GM18507 (cell line): ENCODE results near the gene SLC27A4.

Experiments
- DNase-seq: peaks from one replicate; pipeline ENCODE4 v3.0.0; 2011; ENCODE audit warnings: low read depth; ENCODE audit not compliant: insufficient read length; ENCODE audit errors: extremely low spot score
- FAIRE-seq: peaks from 2 replicates; lab custom pipeline; 2011; peaks lifted over from hg19 to GRCh38; lab: Jason Lieb, UNC

Gene SLC27A4

DNA sequence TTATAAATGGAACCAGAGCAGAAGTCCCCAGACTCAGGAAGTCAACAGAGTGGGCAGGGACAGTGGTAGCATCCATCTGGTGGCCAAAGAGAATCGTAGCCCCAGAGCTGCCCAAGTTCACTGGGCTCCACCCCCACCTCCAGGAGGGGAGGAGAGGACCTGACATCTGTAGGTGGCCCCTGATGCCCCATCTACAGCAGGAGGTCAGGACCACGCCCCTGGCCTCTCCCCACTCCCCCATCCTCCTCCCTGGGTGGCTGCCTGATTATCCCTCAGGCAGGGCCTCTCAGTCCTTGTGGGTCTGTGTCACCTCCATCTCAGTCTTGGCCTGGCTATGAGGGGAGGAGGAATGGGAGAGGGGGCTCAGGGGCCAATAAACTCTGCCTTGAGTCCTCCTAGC lies 20.5 kb downstream of the SLC27A4 start:
- no peak for FAIRE-seq
- no peak for DNase-seq

DNA sequence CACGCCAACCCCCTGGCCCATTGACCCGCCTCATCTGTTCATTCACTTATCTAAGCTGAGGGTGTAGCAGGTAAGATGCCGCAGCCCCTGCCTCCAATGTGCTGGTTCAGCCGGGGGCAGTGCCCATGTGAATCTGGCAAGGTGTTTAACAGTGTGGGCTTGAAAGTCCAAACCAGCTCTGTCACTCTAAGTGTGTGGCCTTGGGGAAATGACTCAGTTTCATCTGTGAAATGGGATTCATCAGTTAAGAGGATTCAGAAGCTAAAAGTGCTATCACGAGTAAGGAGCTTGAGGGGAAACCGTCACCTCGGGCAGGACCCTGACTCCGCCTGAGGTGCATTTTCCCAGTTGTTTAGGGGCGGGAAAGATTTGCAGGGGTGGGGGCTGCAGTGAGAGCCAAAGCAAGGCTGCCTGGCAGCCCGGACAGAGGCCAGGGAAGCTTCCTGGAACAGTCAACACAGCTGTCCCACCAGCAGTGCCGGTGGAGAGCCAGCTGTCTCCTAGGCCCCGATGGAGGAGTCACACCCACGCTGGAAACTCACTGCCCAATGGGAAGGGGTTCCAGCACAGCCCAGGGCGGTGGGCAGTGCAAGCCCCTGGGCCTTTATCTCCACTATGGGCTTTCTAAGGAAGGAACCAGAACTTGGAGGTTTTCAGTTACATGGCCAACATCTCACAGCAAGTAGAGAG lies 21.1 kb downstream of the SLC27A4 start:
- DNase-seq (no peak), FAIRE-seq (no peak)

DNA sequence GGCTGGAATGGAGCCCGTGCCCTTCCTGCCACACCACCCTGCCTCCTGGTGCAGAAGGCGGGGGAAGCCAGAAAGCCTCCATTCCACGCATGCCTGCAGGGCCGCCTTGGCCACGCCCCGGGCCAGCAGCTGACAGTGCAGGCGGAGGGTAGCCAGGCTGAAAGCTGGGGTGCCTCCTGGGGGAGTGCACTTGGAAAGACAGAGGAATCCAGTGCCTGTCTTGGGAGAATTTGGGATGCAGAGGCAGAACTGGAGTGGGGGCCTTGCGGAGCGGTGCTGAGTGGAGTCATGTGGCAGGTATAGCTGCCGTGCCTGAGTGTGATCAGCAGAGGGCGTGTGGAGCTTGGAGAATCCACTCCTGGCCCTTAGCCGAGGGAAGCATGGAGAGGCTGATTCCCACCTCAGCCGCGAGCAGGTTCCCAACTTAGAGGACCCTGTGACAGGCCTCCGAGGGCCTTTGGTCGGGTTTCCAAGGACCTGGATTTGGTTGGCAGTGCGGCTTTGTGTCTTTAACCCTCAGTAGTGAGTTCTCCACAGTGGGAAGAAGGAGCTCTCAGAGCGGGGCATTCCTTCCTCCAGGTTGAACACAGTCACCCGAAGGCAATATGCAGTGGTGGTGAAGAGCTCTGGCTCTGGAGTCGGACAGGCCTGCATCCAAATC lies 21.8 kb downstream of the SLC27A4 start:
- FAIRE-seq (peak; percentile 64), DNase-seq (peak; percentile 61)

DNA sequence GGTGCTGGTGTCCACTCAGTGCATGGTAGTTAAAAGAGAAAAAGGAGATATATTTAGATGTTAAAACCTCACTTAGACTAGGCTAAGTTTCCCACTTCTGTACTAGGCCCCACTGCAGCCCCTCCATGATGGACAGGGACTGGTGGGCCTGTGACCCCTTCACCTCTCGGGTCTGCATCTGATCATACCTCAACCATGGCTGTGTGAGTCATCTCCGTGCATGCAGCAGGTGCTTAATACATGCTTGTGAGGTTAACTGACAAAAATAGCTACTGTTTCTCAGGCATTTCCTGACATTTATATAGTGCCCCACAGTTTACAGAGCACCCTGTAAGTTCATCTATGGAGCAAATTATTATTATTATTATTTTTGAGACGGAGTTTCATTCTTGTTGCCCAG lies 22.4 kb downstream of the SLC27A4 start:
- FAIRE-seq, result no peak
- no peak for DNase-seq

- FAIRE-seq (no peak), DNase-seq (no peak)
Measured at GRCh38 chr9:128365525-128365924, 25.2 kb downstream of the SLC27A4 start.

DNA sequence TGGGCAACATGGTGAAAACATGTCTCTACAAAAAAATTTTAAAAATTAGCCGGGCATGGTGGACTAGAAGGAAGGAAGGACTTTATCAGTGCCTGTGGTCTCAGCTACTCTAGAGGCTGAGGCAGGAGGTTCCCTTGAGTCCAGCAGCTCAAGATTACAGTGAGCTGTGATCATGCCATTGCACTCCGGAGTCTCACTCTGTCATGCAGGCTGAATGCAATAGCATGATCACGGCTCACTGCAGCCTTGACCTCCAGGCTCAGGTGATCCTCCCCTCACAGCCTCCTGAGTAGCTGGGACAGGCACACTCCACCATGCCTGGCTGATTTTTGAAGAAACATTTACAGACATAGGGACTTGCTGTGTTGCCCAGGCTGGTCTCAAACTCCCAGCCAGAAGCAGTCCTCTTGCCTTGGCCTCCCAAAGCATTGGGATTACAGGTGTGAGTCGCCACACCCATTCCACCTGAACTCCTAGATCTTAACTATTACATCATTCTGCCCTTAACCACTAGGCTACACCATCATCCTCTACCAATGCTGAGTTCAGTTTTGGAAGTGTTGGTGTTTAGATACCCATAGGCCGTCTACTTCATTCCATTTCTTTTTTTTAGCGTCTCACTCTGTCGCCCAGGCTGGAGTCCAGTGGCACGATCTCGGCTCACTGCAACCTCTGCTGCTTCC lies 28.8 kb downstream of the SLC27A4 start:
- DNase-seq, result no peak
- FAIRE-seq, result no peak

DNA sequence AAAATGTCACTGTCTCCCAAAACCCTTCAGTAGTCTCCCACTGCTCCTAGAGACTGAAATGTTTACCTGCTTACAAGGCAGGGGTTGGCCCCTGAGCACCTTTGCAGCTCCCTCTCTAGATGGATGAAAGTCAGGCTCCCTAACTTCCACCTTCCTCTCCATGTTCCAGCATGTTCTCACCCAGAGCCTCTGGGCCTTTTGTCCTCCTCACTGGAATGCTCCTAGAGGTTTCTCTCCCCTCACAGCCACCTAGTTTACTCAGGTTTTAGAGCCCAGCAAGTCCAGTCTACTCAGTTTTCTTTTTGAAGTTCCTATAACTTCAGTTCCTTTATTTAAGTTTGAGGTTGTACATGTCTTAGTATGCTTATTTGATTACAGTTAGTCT lies 30.0 kb downstream of the SLC27A4 start:
- no peak for FAIRE-seq
- no peak for DNase-seq

DNA sequence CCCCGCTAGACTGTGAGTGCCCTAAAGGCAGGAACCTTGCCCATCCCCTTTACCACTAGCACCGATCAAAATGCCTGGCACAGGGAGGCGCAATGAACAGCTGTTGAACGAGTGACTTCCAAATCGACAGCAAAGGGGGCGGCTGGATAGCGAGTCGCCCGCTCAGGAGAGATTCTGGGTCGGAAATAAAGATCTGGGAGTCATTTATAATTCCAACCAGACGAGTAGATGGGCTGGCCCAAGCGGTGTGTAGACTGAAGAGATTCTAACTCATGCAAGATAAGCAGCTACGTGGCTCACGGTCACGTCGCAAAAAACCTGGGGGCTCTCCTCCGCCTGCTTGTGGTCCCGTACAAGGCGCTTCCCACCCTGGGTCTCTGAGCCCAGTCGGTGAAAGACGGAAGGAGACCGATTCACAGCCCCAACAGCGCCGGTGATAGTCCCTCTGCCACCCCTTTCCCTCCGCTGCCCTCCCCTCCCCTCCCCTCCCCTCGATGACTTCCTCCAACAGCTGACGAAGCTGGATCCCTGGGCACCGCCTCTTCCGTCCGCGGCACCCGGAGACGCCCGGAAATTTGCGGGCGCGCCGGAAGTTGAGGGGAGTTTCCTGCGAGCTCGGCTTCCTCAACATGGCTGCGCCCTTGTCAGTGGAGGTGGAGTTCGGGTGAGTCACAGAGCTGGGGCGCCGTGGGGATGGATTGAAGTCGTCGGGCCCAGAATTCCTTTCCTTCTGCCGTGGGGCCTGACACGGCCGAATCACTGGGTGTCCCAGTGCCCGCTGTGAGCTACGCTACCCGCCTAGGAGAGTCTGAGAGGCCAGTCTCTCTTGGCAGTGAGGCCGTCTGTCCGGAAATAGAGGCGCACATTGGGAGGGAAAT lies 30.7 kb downstream of the SLC27A4 start, which contains the start of gene URM1:
Gene URM1 (plus strand): TSS at position 623 of the 878 bp plus-strand sequence. CDS start 7 bp downstream, at position 630.
- DNase-seq, result peak; percentile 96
- peak; percentile 91 for FAIRE-seq

- FAIRE-seq, result no peak
- DNase-seq, result no peak
Measured at GRCh38 chr9:128371630-128372117, 31.3 kb downstream of the SLC27A4 start.

GRCh38 chr9:128372188-128372641 lies 31.9 kb downstream of the SLC27A4 start:
- no peak for DNase-seq

DNA sequence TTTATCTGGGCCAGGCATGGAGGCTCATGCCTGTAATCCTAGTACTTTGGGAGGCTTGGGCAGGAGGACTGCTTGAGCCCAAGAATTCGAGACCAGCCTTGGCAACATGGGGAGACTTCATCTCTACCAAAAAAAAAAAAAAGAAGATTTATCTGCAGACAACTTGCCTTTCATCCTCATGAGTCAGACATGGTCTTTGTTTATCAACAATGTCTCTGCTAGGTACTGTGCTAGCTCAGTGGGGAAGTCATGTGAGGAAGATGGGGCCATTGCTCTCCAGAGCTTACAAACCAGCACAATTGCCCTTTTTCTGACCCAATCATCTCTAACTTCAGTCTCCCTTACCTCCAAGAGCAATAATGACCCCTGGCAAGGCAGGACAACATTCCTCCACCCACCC lies 32.5 kb downstream of the SLC27A4 start:
- DNase-seq (no peak), FAIRE-seq (no peak)

More at GRCh38 chr9:128372188-128372641, 31.9 kb downstream of the SLC27A4 start:
- FAIRE-seq, result no peak

DNA sequence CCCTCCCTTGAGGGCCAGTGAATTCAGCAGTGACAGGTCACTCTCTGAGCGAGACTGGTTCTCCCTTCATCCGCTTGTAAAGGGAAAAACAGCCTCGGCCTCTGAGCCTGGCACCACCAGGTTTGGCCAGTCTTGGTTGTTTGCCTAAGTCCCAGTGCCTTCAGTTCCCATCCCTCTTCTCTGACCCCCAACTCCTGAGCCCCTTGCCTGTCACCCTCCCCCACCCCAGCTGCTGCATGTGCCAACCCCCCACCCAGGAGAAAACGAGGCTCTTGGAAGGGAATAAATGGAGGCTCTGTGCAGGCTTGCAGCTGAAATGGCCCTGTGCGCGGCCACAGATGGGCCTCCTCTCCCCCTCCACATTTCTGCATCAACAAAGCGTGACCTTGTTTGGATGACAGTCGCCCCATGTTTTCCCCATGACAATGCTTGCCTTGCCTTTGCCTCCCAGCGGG lies 33.9 kb downstream of the SLC27A4 start:
- DNase-seq, result no peak
- FAIRE-seq, result no peak

GRCh38 chr9:128375865-128376264 lies 35.5 kb downstream of the SLC27A4 start:
- DNase-seq (no peak), FAIRE-seq (no peak)

- FAIRE-seq (no peak), DNase-seq (no peak)
Measured at GRCh38 chr9:128382261-128382660, 41.9 kb downstream of the SLC27A4 start.

DNA sequence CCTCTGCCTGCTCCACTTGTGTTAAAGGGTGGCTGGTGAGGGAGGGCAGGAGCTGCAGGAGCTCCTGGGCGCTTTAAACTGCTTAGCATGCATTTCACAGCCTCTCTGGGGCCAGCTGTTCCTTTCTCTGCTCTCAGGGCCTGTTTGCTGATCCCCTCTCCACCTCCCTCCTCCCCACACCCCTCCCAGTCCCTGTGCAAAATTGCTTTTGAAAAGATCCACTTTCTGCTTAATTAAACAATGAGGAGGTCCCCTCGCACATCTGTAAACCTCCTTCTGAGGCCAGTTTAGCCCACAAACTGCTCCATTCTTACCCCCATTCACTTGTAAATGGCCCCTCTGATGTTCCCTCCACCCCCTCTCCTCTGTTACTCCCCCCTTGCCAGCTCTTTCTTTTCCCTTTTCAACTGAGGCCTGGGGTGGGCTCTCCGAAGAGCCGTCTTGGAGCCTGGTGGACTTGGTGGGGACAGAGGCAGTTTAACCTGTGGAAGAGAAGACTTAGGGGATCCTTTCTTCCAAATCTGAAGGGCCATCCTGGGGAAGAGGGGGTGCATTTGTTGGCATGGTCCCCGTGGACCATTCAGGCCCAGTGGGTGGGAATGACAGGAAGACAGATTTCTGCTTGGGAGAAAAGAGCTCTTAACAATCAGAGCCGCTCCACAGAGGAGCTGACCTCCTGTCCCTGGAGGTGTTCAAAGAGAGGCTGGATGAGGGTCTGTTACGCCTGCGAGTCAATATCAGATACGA lies 42.9 kb downstream of the SLC27A4 start:
- no peak for FAIRE-seq
- no peak for DNase-seq

- FAIRE-seq (no peak), DNase-seq (no peak)
Measured at GRCh38 chr9:128383791-128384190, 43.5 kb downstream of the SLC27A4 start.

- FAIRE-seq, result no peak
- DNase-seq, result no peak
Measured at GRCh38 chr9:128384801-128385495, 44.6 kb downstream of the SLC27A4 start.
